ENCODE results near the gene SCGB1D4.
"Not testable (repeated sequence)": the region's sequence is repeated elsewhere in the genome, so short reads cannot be mapped to it uniquely, and the experiment has no call there.

The SCGB1D4 gene, protein sequence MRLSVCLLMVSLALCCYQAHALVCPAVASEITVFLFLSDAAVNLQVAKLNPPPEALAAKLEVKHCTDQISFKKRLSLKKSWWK

DNA sequence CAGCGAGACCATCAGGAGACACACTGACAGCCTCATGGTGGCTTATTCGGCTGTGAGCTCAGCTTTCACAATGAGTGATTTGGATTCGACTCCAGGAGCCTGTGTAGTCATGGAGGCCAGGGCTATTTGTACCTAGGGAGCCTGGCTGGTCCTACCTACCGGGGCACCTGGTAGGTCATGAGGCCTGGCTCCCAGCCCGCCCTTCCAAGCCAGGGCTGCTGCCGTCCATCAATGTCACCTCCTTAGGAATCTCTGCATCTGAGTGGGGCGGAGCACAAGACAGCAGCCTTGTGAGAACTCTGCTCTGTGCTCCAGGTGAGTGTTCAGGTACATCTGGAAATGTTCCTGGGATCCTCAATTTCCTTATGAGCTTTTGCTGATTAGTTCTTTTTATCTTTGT, at the start of gene SCGB1D4:
TSS of gene SCGB1D4 (minus strand) at position 101 of the 400 bp plus-strand sequence. CDS start at position 36, 65 bp downstream.
- no peak for DNase-seq

DNA sequence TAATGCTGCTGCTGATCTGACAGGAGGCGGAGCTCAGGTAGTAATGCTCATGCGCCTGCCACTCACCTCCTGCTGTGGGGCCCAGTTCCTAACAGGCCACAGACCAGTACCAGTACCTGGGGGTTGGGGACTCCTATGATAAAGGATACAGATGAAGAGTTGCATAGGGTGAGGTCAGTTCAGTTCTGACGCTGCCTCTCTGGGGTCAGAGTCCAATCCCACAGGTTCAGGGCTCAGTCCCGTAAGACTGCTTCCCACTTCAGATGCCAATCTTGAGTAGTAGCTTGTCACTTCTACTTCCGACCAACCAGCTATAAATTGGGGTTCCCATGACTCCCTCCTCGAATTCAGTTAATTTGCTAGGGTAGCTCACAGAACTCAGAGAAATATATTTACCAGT, 47.0 kb upstream of the SCGB1D4 start:
- DNase-seq, result no peak

DNA sequence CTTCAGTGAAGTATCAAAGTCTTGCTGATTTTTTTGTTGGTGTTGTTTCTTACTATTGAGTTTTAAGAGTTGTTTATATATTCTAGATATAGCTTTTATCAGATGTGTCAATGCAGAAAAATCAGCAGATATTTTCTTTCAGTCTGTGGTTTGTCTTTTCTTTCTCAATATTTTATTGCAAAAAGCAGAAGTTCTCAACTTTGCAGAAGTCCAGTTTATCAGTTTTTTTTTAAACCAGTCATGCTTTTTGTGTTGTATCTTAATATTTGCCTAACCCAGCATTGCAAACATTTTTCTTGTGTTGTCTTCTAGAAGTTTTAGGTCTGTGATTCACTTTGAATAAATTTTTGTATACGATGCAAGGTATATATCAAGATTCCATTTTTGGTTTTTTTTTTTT, 45.3 kb upstream of the SCGB1D4 start:
- no peak for DNase-seq

DNA sequence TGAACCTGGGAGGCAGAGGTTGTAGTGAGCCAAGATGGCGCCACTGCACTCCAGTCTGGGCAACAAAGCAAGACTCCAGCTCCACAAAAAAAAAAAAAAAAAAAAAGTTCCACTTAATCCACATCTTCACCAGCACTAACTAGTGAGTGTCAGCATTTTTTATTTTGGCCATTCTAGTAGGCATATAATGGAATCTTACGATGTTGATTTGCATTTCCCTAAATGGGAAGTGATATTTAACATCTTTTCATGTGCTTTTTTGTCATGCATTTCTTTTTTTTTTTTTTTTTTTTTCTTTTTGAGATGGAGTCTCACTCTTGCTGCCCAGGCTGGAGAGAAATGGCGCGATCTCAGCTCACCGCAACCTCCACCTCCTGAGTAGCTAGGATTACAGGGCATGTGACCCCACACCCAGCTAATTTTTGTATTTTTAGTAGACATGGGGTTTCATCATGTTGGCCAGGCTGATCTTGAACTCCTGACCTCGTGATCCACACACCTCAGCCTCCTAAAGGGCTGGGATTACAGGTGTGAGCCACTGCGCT, 44.8 kb upstream of the SCGB1D4 start:
- not testable (repeated sequence) for DNase-seq

DNA sequence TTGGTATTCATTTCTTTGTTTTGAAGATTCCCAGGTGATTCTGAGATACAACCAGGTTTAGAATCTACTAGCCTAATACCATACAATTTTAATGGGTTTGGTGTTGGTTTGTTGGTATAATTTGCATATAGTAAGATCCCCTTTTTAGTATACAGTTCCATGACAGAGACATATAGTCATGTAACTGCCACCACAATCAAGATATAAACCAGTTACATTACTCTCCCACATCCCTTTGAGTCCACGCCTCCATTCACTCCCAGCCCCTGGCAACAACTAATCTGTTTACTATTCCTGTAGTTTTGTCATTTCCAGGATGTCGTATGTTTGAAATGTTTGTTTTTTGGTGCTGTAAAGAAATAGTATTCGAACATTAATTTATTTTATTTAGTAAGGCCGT, 42.7 kb upstream of the SCGB1D4 start:
- no peak for DNase-seq

DNA sequence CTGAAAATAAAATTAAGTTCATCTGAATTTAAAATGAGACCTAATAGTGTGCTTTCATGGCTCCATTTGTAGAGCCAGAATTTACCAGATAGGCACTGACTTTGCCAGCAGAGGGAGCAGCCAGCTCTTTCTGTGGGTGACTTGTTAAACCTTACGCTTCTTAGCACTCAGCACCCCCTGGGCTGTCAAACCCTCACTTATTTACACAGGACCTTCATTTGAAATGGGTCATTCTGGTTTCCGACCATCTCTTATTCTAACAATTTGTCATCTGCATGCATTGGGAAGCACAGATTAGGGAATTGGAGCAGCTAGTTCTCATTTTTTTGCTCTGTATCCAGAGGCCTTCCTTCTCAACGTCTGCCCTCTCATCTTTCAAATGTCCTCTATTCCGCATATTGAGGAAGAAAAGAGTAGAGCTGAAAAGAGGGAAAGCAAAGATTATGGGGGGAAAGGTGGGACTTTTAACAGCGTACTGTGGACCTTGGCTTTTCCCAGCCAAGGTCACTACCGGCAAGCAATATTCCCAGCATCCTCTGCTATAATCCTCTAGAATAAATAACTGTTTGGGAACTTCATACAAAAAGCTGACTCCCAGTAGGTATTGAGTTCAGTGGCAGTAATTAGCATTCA, 41.5 kb upstream of the SCGB1D4 start:
- DNase-seq, result no peak

DNA sequence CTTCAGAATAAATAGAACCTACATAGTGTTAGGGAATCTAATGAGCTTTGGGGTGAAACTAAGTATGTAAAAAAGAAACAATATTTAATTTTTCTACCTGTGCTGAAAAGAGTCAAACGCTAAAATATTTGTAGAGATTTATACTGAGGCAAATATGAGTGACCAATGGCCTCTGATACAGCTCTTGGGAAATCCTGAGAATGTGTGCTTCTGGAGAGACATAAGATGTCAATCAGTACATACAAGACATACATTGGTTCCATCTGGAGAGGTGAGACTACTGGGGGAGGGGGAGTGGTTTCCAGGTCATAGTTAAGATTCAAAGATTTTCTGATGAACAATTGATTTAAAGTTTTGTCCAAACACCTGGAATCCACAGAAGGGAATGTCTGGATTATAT, 39.3 kb upstream of the SCGB1D4 start:
- DNase-seq, result no peak

DNA sequence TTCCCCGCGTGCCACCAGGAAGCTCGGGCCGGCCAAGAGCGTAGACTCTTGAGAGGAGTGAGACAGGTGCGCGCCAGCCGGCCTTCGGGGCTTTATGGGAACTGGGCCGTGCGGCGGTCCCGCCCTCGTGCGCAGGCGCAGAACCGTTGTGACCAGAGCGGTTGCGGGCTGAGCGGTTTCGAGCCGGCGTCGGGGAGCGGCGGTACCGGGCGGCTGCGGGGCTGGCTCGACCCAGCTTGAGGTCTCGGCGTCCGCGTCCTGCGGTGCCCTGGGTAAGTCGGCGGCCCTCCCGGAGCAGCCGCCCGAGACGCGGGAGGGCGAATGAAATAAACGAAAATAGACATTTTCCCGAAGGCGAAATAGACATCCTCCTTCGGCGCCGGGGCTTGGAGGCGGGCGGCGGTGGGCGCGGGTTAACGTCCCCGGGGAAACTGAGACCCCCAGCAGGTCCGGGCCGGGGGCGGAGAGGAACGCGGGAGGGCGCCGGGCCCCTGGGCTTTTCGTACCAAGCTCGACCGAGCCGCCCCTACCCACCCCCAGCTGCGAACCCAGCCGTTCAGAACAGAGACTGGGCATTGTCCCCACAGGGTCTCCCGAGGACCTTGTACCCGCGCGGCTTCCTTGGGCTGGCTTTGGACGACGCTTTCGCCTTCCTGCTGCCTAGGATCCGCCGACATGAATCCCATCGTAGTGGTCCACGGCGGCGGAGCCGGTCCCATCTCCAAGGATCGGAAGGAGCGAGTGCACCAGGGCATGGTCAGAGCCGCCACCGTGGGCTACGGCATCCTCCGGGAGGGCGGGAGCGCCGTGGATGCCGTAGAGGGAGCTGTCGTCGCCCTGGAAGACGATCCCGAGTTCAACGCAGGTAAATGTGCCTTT, 38.7 kb upstream of the SCGB1D4 start, which contains the start of gene ASRGL1:
TSS of gene ASRGL1 (plus strand) at position 146 of the 879 bp plus-strand sequence. CDS start at position 676, 530 bp downstream.
- DNase-seq, result no peak

DNA sequence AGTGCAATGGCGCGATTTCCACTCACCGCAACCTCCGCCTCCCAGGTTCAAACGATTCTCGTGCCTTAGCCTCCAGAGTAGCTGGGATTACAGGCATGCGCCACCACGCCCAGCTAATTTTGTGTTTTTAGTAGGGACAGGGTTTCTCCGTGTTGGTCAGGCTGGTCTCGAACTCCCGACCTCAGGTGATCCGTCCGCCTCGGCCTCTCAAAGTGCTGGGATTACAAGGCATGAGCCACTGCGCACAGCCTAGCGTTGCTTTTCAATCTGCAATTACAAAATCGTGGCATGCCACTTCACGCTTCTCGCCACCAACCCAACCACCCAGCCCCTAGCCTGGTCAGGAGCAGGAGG, 38.1 kb upstream of the SCGB1D4 start:
- DNase-seq, result not testable (repeated sequence)

DNA sequence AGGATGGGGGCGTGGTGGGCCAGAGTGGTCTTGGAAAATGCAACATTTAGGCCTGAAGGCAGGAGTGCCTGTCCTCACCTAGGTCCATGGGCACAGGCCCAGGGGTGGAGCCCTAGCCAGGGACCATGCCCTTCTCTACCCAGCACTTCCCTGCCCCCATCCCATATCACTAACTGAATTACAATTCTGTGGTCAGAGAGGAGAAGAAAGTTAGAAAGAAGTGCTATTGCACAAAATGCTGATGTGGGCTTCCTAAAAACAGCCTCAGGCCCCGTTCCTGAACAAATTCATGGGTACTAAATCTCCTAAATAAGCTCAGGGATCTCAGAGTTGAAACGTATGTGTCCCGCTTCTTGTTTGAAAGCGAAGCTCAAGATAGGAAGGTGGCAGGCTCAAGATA, 34.9 kb upstream of the SCGB1D4 start:
- DNase-seq, result no peak

DNA sequence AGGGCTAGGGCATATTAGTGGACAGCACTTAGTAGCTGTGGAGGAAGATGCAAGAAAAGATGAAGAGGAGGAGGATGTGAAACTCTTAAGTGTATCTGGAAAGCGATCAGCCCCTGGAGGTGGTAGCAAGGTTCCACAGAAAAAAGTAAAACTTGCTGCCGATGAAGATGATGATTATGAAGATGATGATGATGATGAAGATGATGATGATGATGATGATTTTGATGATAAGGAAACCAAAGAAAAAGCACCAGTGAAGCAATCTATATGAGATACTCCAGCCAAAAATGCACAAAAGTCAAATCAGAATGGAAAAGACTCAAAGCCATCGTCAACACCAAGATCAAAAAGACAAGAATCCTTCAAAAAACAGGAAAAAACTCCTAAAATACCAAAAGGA, 32.4 kb upstream of the SCGB1D4 start:
- not testable (repeated sequence) for DNase-seq

DNA sequence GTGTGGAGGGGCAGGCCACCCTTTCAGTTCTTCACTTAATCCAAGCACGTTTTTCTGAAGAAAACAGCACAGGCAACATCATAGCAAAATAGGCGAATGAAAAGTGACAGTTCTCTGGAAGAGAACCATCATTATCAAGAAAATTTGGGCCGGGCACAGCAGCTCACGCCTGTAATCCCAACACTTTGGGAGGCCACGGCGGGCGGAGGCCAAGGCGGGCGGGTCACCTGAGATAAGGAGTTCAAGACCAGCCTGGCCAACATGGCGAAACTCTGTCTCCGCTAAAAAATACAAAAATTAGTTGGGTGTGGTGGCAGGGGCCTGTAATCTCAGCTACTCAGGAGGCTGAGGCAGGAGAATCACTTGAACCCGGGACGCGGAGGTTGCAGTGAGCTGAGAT, 28.7 kb upstream of the SCGB1D4 start:
- not testable (repeated sequence) for DNase-seq

DNA sequence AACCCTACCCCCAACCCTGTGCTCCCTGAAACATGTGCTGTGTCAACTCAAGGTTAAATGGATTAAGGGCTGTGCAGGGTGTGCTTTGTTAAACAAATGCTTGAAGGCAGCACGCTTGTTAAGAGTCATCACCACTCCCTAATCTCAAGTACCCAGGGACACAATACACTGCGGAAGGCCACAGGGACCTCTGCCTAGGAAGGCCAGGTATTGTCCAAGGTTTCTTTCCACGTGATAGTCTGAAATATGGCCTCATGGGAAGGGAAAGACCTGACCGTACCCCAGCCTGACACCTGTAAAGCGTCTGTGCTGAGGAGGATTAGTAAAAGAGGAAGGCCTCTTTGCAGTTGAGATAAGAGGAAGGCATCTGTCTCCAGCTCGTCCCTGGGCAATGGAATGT, 27.8 kb upstream of the SCGB1D4 start:
- not testable (repeated sequence) for DNase-seq

DNA sequence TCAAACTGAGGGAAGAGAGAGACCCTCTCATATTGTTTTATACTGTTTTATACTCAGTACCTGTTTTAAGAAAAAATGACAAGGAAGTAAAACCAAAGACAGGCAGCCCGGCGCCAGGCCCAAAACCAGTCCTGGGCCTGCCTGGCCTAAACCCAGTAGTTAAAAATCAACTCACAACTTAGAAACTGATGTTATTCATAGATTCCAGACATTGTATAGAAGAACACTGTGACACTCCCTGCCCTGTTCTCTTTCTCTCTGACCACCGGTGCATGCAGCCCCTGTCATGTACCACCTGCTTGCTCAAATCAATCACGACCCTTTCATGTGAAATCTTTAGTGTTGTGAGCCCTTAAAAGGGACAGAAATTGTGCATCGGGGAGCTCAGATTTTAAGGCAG, 26.9 kb upstream of the SCGB1D4 start:
- not testable (repeated sequence) for DNase-seq

DNA sequence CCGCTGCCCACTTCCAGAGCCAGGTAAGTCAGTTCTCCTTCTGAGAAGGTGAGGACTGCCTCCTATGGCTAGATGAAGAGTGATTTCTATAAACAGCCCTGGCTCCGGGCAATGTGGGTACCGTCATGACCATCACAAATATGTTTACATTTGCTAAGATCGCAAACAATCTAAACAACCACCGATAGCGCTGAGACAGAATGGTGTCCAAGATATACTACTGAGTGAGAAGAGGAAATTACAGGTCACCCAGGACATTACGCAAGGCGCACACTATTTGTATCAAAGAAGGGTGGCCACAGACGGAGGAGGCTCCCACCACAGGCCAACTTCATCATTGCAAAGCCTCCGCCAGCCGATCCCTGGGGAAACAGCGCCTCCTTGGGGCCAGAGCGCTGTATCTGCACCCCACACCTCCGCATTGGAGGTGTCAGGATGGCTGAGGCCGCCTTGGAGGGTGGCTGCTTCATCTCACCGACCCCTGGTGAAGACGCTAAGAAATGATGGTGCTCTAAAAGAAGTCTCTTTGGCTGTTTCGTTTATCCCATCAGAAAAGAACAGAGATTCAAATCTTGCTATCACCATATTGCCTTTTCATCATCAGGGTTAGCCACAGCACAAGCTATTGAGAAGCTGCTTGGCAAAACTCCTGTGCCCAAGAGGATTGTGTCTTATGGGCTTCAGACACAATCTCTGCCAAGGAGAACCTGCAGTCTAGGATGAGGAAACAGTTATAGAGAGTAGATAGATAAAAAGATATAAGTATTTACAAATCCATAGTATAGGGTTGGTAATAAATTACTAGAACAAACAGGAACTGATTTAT, 26.1 kb upstream of the SCGB1D4 start:
- DNase-seq, result no peak

DNA sequence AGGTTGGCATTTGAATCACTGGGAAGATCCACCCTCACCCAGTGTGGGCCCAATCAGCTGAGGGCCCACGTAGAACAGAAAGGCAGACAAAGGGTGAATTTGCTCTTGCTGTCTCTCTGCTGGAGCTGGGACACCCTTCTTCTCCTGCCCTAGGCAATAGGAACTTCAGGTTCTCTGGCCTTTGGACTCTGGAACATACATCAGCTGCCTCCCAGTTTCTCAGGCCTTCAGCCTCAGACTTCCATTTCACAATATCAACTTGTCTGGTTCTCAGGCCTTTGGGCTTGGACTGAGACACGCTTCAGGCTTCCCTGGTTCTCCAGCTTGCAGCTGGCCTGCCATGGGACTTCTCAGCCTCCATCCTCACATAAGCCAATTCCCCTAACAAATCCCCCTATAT, 23.6 kb upstream of the SCGB1D4 start:
- no peak for DNase-seq

DNA sequence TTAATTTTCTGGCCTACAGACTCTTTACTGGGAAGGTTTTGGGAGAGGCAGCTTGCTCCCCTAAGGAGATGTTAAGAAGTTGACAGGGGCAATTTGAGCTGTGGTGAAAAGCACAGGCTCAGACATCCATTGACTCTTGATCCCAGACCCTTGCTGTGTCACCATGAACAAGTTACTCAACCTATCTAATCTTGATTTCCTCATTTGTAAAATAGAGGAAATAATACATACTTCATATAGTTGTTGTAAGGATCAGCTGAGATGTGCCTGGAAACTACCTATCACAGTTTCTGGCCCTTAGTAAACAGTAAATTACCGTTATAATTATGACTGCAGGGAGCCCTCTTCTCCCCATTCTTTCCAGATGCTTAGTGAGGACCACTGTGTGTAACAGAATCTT, 16.6 kb upstream of the SCGB1D4 start:
- no peak for DNase-seq

DNA sequence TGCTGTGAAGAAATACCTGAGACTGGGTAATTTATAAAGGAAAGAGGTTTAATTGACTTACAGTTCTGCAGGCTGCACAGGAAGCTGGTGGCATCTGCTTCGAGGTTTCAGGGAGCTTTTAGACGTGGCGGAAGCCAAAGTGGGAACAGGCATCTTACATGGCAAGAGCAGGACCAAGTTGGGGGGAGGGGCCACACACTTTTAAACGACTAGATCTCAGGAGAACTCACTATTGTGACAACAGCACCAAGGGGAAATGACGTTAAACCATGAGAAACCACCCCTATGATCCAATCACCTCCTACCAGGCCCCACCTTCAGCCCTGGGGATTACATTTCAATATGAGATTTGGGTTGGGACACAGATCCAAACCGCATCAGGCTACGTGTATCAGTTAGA, 11.1 kb upstream of the SCGB1D4 start:
- no peak for DNase-seq

DNA sequence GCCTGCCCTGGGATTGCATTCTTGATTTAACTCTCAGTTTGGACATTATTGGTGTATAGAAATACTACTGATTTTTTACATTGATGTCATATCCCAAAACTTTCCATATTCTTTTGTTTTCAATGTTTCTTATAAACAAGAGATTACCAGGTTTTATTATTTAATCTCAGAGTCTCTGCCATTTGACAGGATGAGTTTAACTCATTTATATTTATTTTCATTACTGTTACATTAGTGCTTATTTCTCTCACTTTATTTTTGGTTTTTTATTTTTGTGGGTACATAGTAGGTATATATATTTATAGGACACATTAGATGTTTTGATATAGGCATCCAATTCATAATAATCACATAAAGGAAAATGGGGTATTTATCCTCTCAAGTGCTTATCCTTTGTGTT, 9.1 kb upstream of the SCGB1D4 start:
- no peak for DNase-seq

DNA sequence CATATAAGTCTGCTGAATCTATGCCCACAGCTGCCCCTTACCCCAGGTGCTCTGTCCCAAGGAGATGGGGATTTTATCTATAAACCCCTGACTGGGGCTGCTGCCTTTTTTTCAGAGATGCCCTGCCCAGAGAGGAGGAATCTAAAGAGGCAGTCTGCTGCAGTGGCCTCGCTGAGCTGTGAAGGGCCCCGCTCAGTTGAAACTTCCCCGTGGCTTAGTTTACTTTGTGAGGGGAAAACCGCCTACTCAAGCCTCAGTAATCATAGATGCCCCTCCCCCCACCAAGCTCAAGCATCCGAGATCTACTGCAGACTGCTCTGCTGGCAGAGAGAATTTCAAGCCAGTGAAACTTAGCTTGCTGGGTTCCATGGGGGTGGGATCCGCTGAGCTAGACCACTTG, 7.4 kb upstream of the SCGB1D4 start:
- DNase-seq, result no peak

DNA sequence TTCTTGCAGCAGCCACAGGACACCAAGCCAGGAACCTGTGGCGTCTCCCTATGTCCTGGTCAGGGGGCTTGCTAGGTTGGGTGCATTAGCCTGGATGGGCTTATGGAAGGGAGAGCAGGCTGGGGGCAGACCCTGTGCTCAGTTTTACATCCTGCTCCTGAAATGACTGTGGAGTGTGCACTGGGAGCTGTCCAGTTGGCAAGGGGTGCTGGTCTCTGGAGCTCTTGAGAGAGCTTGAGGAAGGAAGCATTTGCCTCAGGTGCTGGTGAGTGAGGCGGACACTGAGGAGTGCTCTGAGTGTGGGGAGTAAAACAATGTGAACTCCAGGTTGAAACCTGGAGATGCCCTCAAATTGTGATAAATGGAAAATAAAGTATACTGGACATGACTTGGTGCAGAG, 3.4 kb downstream of the SCGB1D4 start:
- DNase-seq, result no peak

DNA sequence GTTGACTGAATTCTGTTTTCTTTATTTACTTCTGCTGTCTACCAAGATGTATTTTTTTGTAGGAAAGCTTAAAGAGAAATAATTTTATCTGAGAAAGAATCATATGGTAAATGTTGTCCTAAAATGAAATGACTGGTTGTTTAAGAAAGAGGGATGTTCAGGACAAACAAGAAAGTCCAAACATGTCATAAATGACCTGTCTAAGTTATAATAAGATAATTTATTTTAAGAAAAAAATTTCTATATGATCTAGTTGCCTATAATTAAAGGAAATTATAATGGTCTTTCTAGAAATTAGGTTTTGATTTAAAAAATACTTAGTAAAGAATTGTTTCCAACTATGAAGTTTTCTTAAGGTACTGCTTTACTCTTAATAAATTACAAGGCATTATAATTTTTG, 18.4 kb downstream of the SCGB1D4 start:
- no peak for DNase-seq

DNA sequence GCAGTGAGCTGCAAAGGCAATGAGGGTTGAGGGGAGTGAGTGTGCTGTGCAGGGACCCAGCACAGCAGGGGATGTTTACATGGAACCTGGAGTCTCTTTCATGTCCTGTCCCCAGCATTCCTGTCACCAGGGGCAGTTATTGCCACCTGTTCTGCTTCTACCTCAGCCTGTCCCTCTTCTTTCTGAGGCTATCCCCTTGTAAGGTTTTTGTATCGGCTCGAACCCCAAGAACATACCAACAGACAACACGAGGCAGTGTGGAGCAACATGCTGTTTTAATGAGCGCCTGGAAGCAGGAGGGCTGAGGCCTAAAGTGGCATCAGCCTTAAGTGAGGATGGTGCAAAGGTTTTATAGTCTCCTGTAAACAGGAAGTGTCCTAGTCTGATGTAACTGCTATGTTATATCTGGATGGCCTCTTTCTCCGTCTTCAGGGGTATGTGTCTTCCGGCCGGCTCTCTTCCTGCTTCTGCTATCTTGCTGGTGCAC, 25.0 kb downstream of the SCGB1D4 start:
- DNase-seq, result no peak

Data from amniotic stem cell (primary cell).